Astrocyte of the spinal cord (primary cell): ENCODE data around the gene NUP50.

Experiments
- DNase-seq: peaks from one replicate; pipeline ENCODE4 v3.0.0; 2011; ENCODE audit warnings: low read depth, low spot score
- H3K4me3 ChIP-seq: 2 replicates; pipeline ENCODE4 v1.5.1; 2011; ENCODE audit warnings: low read depth, mild to moderate bottlenecking, low read length, moderate library complexity
- CTCF ChIP-seq: IDR thresholded peaks from 2 replicates; pipeline ENCODE4 v1.5.1; 2012; ENCODE audit warnings: low read depth, mild to moderate bottlenecking, low read length, inconsistent platforms
- in situ Hi-C: cut with HindIII; loops from 2 replicates; pipeline ENCODE4 v1.10.0; 2017; ENCODE audit warnings: low sequenced_read_pairs

The NUP50 gene

GRCh38 chr22:45207981-45208664 is 44.4 kb downstream of the NUP50 start:
- TF ChIP-seq CTCF, result no peak
- H3K4me3 ChIP-seq, result no peak overlapping the region
- in situ Hi-C loops, result no loop called here
- DNase-seq, result peak; percentile 80

GRCh38 chr22:45208696-45208992 is 44.9 kb downstream of the NUP50 start:
- H3K4me3 ChIP-seq, result no peak overlapping the region
- DNase-seq, result no peak
- no peak for TF ChIP-seq CTCF
- in situ Hi-C loops, result no loop called here

GRCh38 chr22:45208993-45209838 is 45.5 kb downstream of the NUP50 start:
- peak; percentile 84 for DNase-seq
- H3K4me3 ChIP-seq, result no peak overlapping the region
- in situ Hi-C loops, result no loop called here
- TF ChIP-seq CTCF, result peak; percentile 80

- in situ Hi-C loops, result no loop called here
- DNase-seq, result no peak
- TF ChIP-seq CTCF, result no peak
- no peak overlapping the region for H3K4me3 ChIP-seq
These were observed 46.4 kb downstream of the NUP50 start for GRCh38 chr22:45210174-45210573.

GRCh38 chr22:45210577-45210976 is 46.9 kb downstream of the NUP50 start:
- no peak overlapping the region for H3K4me3 ChIP-seq
- no peak for DNase-seq
- in situ Hi-C loops, result no loop called here
- no peak for TF ChIP-seq CTCF

GRCh38 chr22:45210991-45211390 is 47.3 kb downstream of the NUP50 start:
- DNase-seq, result no peak
- in situ Hi-C loops, result no loop called here
- TF ChIP-seq CTCF, result no peak
- no peak overlapping the region for H3K4me3 ChIP-seq
